PC-3 (cell line): ENCODE data around the gene BNIP5.

Experiments
- EZH2 ChIP-seq: fragments of 300-600 bp; sonication (generic); IDR thresholded peaks from one replicate; pipeline ENCODE4 v1.6.1; 2017; ENCODE audit warnings: antibody characterized with exemption, mild to moderate bottlenecking, low read length; ENCODE audit not compliant: unreplicated experiment
- EZH2phosphoT487 ChIP-seq: fragments of 300-600 bp; sonication (generic); IDR thresholded peaks from 2 replicates; pipeline ENCODE4 v1.6.1; 2018; ENCODE audit warnings: mild to moderate bottlenecking, antibody characterized with exemption, low read length, borderline replicate concordance
- TF ChIP-seq, protein P1 (sequence below): fragments of 300-600 bp; sonication (generic); conservative IDR thresholded peaks from 2 replicates; pipeline ENCODE4 v1.5.1; 2017; ENCODE audit warnings: antibody characterized with exemption, low read depth, mild to moderate bottlenecking, low read length

DNA sequence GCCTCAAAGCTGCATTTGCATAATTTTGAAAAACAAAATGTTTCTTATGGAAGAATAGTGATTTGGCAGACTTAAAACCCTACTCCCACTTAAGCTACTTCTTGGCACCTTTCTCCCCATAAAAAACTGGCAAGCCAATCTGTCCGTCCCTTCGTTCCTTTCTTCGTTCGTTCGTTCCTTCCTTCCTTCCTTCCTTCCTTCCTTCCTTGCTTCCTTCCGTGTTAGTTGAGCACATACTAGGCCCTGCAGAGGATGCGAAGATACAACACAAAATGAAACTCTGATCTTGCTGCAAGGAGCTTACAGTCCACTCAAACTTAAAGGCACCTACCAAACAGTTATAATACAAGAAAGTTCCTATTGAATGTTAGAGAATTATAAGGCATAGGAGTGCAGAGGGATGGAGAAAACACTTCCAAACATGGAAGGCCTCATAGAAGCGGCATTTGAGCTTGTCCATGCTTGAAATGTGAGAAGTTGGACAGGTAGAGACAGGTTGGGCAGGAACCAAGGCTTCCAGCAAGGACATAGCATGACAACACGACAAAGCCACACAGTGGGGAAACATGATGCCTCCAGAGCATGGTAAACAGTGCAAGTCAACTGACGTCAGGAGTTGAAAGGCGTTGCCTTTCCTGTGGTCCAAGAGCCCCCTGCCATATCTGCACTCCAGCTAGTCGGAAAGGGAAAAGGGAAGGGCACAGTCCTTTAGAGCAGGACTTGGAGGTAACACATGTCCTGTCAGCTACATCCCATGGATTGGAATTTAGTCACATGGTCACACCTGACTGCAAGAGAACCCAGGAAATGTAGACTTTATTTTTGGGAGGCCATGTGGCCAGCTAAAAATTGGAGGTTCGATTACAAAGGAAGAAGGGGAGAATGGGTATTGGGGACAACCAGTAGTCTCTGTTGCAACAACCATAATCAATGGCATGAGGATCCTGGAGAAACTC lies 59.8 kb downstream of the BNIP5 start:
- TF ChIP-seq, protein P1, sequence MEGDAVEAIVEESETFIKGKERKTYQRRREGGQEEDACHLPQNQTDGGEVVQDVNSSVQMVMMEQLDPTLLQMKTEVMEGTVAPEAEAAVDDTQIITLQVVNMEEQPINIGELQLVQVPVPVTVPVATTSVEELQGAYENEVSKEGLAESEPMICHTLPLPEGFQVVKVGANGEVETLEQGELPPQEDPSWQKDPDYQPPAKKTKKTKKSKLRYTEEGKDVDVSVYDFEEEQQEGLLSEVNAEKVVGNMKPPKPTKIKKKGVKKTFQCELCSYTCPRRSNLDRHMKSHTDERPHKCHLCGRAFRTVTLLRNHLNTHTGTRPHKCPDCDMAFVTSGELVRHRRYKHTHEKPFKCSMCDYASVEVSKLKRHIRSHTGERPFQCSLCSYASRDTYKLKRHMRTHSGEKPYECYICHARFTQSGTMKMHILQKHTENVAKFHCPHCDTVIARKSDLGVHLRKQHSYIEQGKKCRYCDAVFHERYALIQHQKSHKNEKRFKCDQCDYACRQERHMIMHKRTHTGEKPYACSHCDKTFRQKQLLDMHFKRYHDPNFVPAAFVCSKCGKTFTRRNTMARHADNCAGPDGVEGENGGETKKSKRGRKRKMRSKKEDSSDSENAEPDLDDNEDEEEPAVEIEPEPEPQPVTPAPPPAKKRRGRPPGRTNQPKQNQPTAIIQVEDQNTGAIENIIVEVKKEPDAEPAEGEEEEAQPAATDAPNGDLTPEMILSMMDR = no peak
- no peak for TF ChIP-seq EZH2
- no peak for TF ChIP-seq EZH2phosphoT487
